Measurements from ENCODE around the gene GCAT. TPM values are rescaled to one million over a fixed set of nuclear protein-coding genes. Genes with fewer than 3 reads are reported as not detected.

Gene GCAT
- polyA plus RNA-seq, 1 donor from 2014 or later = 13.0 TPM

DNA sequence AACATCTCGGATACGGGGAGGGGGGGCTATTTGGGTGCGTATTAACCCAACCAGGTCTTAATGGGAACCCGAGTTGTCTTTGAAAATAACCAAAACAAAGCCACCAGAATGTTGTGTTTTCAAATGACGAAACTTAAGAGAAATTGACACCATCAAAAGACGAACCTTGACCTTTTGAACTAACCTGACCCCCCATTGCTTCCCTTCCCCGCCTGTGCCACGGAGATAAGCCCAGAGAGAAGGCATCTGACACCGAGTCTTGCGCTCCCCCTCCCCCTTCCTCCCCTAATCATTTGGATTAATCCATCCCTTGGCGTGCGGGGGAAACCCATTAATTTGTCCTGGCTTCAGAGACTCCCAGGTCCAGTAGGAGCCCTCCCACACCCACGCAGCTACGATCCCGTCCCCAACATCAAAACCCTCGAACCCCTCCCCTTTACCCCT is 4.5 kb upstream of the GCAT start:
- peak overlapping the region; percentile 84 for H3K9ac ChIP-seq (ENCODE audit: low read length)
- peaks cover 5% of the 10 kb centered on the region for H3F3A ChIP-seq (ENCODE audit: insufficient read depth, low read length, poor library complexity, severe bottlenecking)
- peak overlapping the region; percentile 88 for H3K4me2 ChIP-seq (ENCODE audit: low read length)
- no peak overlapping the region for H3K27ac ChIP-seq (ENCODE audit: low read length)
- H3K36me3 ChIP-seq (ENCODE audit: insufficient read depth, low read length) = no peaks in the 10 kb centered on the region
- H4K20me1 ChIP-seq (ENCODE audit: insufficient read depth) = no peaks in the 10 kb centered on the region
- peaks cover 42% of the 10 kb centered on the region for H3K27me3 ChIP-seq (ENCODE audit: insufficient read depth, low read depth, low read length)
- TF ChIP-seq SMC3 (conservative IDR thresholded peaks at IDR 0.05; ENCODE audit: poor library complexity) = no peak
- TF ChIP-seq, protein P1, sequence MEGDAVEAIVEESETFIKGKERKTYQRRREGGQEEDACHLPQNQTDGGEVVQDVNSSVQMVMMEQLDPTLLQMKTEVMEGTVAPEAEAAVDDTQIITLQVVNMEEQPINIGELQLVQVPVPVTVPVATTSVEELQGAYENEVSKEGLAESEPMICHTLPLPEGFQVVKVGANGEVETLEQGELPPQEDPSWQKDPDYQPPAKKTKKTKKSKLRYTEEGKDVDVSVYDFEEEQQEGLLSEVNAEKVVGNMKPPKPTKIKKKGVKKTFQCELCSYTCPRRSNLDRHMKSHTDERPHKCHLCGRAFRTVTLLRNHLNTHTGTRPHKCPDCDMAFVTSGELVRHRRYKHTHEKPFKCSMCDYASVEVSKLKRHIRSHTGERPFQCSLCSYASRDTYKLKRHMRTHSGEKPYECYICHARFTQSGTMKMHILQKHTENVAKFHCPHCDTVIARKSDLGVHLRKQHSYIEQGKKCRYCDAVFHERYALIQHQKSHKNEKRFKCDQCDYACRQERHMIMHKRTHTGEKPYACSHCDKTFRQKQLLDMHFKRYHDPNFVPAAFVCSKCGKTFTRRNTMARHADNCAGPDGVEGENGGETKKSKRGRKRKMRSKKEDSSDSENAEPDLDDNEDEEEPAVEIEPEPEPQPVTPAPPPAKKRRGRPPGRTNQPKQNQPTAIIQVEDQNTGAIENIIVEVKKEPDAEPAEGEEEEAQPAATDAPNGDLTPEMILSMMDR (IDR thresholded peaks at IDR 0.05; ENCODE audit: poor library complexity, severe bottlenecking) = no peak
- H3K4me3 ChIP-seq (ENCODE audit: low read length) = peak overlapping the region; percentile 89
- H3K9me3 ChIP-seq (ENCODE audit: low read length) = no peaks in the 10 kb centered on the region
- no peaks in the 10 kb centered on the region for H3K79me2 ChIP-seq (replicated peaks; ENCODE audit: insufficient read depth, low read length)
- H2AFZ ChIP-seq (ENCODE audit: low read depth, low read length) = no peak overlapping the region
- no peaks in the 10 kb centered on the region for H3K9me2 ChIP-seq (ENCODE audit: insufficient read depth, low read length)

DNA sequence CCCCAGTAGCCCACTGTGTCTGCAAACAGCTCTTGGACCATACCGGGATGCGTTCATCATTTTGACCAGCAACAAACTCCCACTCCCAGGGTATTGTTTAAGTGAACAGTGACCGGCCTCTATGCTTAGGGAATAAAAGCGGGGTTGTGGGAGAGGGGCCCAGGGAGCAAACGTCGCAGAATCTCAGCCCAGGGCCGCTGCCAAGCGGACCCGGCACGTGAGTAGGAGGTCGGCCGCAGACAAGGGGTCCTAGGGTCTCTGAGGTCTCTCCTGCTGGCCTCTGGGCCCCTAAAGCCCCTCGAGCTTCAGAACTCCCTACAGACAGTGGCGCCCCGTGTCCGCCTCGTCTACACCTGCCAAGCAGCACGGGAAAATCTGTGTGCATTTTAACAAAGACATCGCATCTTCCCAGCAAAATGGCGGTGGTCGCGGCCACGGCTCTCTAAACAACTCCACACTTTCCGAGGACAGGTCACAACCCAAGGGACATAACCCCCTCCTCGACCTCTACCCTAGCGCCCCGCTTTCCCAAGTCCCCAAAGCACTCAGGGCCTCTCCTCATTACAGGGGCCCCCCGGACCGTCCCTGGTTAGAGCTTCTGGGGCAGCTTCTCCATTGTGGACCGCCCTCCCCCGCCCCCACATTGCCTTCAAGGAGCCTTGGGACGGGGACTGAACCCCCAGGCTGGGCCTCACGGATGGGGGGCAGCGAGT is 3.9 kb upstream of the GCAT start:
- Histone ChIP-seq H3F3A (ENCODE audit: insufficient read depth, low read length, poor library complexity, severe bottlenecking) (peaks cover 8% of the 10 kb centered on the region), H3K27ac (ENCODE audit: low read length) (no peak overlapping the region), H3K27me3 (ENCODE audit: insufficient read depth, low read depth, low read length) (peaks cover 42% of the 10 kb centered on the region), H3K36me3 (ENCODE audit: insufficient read depth, low read length) (no peaks in the 10 kb centered on the region), H3K4me2 (ENCODE audit: low read length) (no peak overlapping the region), H3K9me3 (ENCODE audit: low read length) (no peaks in the 10 kb centered on the region), H3K79me2 (replicated peaks; ENCODE audit: insufficient read depth, low read length) (no peaks in the 10 kb centered on the region), H3K9me2 (ENCODE audit: insufficient read depth, low read length) (no peaks in the 10 kb centered on the region), H3K4me3 (ENCODE audit: low read length) (no peak overlapping the region), H3K9ac (ENCODE audit: low read length) (no peak overlapping the region), H4K20me1 (ENCODE audit: insufficient read depth) (no peaks in the 10 kb centered on the region), H2AFZ (ENCODE audit: low read depth, low read length) (no peak overlapping the region)
- TF ChIP-seq POLR2AphosphoS5 (IDR thresholded peaks at IDR 0.05) (no peak), EZH2 (IDR thresholded peaks at IDR 0.05; ENCODE audit: borderline replicate concordance, insufficient read depth, low read length, poor library complexity, severe bottlenecking) (no peak), RAD21 (conservative IDR thresholded peaks at IDR 0.05) (no peak), TAF1 (IDR thresholded peaks at IDR 0.05; ENCODE audit: low read depth) (no peak)

DNA sequence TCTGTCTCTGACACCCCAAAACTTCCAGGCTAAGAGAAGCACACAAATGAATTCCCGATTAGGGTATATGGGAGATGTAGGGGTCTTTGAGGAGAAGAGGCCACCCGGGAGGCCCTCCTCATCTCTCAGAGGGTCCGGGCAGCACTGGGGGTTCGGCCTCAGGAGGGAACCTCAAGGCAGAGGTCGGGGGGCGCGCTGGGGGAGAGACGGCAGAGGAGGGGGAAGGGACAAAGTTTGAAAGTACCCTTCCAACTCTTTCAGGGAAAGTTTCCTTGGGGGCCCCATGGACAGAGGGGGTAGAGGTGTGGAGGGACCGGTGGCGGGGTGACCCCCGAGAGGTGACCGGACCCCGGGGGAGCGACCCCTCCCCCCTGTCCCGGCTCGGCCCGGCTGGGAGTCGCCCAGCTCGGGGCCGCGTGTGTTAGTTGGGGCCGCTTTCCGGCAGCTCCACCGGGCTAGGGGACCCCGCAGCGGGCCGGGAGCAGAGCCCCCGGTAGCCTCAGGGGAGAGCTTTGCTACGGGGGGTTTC is 3.3 kb upstream of the GCAT start:
- Histone ChIP-seq H3F3A (ENCODE audit: insufficient read depth, low read length, poor library complexity, severe bottlenecking) (peaks cover 8% of the 10 kb centered on the region), H3K9me3 (ENCODE audit: low read length) (no peaks in the 10 kb centered on the region), H3K4me2 (ENCODE audit: low read length) (no peak overlapping the region), H3K27ac (ENCODE audit: low read length) (no peak overlapping the region), H4K20me1 (ENCODE audit: insufficient read depth) (no peaks in the 10 kb centered on the region), H3K9ac (ENCODE audit: low read length) (peak overlapping the region; percentile 42), H3K36me3 (ENCODE audit: insufficient read depth, low read length) (no peaks in the 10 kb centered on the region), H3K9me2 (ENCODE audit: insufficient read depth, low read length) (no peaks in the 10 kb centered on the region), H3K4me3 (ENCODE audit: low read length) (peak overlapping the region; percentile 35), H2AFZ (ENCODE audit: low read depth, low read length) (no peak overlapping the region), H3K27me3 (ENCODE audit: insufficient read depth, low read depth, low read length) (peaks cover 42% of the 10 kb centered on the region), H3K79me2 (replicated peaks; ENCODE audit: insufficient read depth, low read length) (no peaks in the 10 kb centered on the region)
- TF ChIP-seq EZH2 (IDR thresholded peaks at IDR 0.05; ENCODE audit: borderline replicate concordance, insufficient read depth, low read length, poor library complexity, severe bottlenecking) = no peak
- no peak for TF ChIP-seq TAF1 (IDR thresholded peaks at IDR 0.05; ENCODE audit: low read depth)
- no peak for TF ChIP-seq SMC3 (conservative IDR thresholded peaks at IDR 0.05; ENCODE audit: poor library complexity)
- no peak for TF ChIP-seq EP300 (conservative IDR thresholded peaks at IDR 0.05; ENCODE audit: poor library complexity, severe bottlenecking)
- no peak for TF ChIP-seq POLR2AphosphoS5 (IDR thresholded peaks at IDR 0.05)
- TF ChIP-seq MXI1 (conservative IDR thresholded peaks at IDR 0.05; ENCODE audit: poor library complexity, severe bottlenecking) = no peak
- TF ChIP-seq RAD21 (conservative IDR thresholded peaks at IDR 0.05) = no peak
- TF ChIP-seq, protein P1 (IDR thresholded peaks at IDR 0.05; ENCODE audit: poor library complexity, severe bottlenecking) = no peak
- TF ChIP-seq, protein P2, sequence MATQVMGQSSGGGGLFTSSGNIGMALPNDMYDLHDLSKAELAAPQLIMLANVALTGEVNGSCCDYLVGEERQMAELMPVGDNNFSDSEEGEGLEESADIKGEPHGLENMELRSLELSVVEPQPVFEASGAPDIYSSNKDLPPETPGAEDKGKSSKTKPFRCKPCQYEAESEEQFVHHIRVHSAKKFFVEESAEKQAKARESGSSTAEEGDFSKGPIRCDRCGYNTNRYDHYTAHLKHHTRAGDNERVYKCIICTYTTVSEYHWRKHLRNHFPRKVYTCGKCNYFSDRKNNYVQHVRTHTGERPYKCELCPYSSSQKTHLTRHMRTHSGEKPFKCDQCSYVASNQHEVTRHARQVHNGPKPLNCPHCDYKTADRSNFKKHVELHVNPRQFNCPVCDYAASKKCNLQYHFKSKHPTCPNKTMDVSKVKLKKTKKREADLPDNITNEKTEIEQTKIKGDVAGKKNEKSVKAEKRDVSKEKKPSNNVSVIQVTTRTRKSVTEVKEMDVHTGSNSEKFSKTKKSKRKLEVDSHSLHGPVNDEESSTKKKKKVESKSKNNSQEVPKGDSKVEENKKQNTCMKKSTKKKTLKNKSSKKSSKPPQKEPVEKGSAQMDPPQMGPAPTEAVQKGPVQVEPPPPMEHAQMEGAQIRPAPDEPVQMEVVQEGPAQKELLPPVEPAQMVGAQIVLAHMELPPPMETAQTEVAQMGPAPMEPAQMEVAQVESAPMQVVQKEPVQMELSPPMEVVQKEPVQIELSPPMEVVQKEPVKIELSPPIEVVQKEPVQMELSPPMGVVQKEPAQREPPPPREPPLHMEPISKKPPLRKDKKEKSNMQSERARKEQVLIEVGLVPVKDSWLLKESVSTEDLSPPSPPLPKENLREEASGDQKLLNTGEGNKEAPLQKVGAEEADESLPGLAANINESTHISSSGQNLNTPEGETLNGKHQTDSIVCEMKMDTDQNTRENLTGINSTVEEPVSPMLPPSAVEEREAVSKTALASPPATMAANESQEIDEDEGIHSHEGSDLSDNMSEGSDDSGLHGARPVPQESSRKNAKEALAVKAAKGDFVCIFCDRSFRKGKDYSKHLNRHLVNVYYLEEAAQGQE (IDR thresholded peaks at IDR 0.05; ENCODE audit: borderline replicate concordance) = no peak

All from neural cell (in vitro differentiated cells).